ENCODE measurements around the gene FSD1L. TPM values are rescaled to one million over a fixed set of nuclear protein-coding genes. Genes with fewer than 3 reads are reported as not detected.

Gene FSD1L
- total RNA-seq, 1 donor from 2014 or later = 3.4 TPM

DNA sequence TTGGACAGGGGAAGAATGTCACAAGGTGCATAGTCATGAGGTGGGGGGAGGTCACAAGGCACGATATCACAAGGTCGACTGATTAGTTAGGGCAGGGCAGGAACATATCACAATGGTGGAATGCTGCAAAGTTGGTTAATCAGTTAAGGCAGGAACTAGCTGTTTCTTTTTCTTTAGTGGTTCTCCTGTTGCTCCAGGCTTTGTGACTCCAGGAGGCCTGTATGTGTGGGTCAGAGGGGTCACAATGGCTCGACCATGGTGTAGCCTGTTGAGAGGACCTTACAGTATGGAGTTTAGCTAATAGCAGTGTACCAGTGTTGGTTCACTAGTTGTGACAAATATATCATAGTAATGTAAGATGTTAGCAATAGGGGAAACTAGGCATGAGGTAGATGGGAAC is 12.4 kb upstream of the FSD1L start:
- DNase-seq (ENCODE audit: low read depth, low spot score) = no peak

DNA sequence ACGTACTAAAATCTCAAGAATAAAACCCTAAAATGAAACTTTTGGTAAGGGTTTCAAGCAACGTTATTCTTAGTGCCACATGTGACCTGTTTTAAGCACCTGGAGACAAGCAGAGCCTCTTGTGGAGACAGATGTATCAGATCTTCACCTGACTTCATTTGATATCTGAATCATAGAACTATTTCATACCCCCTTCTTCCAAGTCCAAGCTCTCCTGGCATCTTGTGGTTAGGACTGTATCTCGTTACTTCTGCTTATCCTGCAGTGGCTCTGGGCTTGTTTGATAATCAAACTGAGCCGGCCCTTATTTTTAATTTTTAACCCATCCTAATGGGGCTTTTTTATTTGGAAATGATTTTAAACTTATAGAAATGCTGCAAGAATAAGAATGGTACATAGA is 11.1 kb upstream of the FSD1L start:
- no peak for DNase-seq (ENCODE audit: low read depth, low spot score)

- DNase-seq (ENCODE audit: low read depth, low spot score) = no peak
Measured at GRCh38 chr9:105437704-105438103, 10.1 kb upstream of the FSD1L start.

DNA sequence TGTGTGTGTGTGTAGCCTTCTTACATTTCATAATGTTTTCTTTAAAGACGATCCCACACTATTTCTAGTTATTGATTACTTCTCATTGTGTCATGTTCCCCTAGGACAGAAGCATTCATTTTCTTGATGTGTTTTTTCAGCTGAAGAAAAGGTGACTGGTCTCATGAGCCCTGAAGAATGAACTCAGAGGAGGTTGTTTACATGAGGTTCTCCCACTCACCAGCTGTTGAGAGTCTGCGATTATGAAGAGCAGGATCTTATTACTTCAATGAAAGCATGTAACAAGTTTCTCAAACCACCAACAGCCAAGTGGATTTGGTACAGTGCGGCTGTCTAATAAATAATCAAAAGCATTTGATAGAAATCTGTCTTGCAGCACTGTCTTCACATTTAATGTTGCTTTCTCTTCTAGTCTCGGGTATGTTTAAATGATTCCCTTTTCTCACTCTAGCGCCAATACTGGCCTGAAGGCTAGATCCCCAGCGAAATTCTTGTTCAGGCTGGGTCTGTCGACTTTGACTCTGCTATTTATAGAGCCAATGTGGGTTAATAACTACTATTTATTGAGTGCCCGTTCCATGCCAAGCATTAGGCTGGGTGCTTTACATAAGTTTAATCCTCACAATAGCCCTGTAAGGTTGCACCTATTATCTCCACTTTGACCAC is 9.6 kb upstream of the FSD1L start:
- no peak for DNase-seq (ENCODE audit: low read depth, low spot score)

GRCh38 chr9:105439428-105439827 is 8.4 kb upstream of the FSD1L start:
- DNase-seq (ENCODE audit: low read depth, low spot score) = no peak

DNA sequence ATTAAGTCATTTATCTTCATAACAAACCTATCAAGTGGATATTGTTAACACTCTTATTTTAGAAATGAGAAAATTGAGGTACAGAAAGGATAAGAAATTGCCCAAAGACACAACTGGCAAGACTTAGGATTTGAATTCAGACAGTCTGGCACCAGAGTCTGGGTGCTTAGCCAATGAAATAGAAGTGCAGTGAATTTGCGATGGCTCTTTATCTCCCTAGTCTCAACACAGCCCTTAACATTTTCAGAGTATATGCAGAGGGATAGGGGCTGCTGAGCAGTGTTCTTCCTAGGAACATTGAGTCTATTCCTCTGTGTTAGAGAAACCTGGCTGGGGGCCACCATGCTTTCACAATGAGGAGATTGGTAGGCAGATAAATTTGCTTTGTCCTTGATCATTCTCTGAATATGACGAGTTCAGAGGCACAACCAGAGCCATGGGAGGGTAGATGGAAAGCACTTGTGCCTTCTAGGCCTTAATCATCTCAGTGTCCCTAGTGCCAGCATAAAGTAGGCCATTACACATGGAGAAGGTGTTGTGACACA is 6.1 kb upstream of the FSD1L start:
- DNase-seq (ENCODE audit: low read depth, low spot score) = no peak

GRCh38 chr9:105443121-105443520 is 4.7 kb upstream of the FSD1L start:
- no peak for DNase-seq (ENCODE audit: low read depth, low spot score)

- DNase-seq (ENCODE audit: low read depth, low spot score) = no peak
Measured at GRCh38 chr9:105444130-105444529, 3.7 kb upstream of the FSD1L start.

- DNase-seq (ENCODE audit: low read depth, low spot score) = no peak
Measured at GRCh38 chr9:105445203-105445881, 2.5 kb upstream of the FSD1L start.

DNA sequence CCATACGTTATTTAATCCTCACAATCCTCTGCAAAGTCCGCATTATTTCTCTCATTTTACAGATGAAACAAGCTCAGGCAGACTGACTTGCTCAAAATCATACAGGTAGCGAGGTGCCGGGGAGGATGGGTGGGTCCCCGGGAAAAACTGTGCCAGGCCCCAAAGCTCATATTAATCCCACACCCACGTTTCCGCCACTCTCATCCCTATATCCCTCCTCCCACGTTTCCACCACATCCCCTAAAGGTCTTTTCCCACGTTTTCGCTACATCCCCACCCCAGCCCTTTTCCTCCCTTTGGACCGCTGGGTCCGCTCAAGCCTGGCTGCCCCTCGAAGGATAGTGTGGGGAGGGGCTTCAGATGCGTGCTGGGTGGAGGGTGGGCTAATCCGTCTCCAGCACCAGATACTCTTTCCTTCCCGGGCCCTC is 434 bp upstream of the FSD1L start:
- no peak for DNase-seq (ENCODE audit: low read depth, low spot score)

DNA sequence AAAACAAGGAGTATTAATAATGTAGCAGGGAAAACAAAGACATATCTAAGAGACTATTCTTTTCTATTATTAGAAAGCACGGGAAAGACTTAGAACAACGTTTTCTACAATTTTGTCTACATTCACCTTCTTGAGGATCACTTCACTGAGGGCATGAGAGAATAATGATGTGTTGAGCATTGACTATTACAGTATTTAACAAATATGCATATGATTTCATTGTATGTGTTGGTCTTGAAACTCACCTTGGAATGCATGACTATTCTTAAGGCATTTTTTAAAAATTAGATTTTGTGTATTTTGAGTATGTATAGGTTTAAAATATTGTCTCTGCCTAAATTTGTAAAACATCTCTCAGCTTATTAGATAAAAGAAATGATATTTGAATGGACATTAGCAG is 1.2 kb downstream of the FSD1L start:
- DNase-seq (ENCODE audit: low read depth, low spot score) = no peak

GRCh38 chr9:105452185-105452584 is 4.4 kb downstream of the FSD1L start:
- no peak for DNase-seq (ENCODE audit: low read depth, low spot score)

DNA sequence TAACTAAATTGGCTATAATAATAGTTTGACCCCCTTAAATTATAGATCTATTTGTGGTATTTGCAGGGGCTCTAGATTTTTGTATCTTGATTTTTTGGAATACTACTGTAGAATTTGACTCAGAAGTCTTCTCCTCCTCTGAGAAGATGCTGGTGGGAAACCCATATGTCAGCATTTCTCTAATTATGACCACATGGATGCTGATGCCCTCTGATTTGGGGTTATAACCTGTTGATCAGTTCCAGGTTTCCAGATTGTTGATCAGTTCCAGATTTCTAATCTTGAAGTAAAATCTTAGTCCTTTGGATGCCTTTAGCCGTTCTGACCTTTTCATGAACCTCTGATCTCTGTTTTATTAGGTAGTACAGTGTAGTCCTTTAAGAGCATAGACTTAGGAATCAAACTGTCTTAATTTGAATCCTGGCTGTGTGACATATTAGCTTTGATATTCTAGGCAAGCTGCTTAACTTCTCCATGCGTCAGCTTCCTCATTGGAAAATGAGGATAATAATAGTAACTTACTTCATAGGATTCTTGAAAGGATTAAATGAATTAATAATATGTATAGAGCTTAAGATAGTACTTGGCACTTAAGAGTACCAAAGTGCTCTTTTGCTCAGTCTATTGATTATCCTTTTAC is 8.1 kb downstream of the FSD1L start:
- DNase-seq (ENCODE audit: low read depth, low spot score) = no peak

GRCh38 chr9:105457560-105458294 is 9.9 kb downstream of the FSD1L start:
- DNase-seq (ENCODE audit: low read depth, low spot score) = no peak

- DNase-seq (ENCODE audit: low read depth, low spot score) = no peak
Measured at GRCh38 chr9:105458404-105458803, 10.6 kb downstream of the FSD1L start.

GRCh38 chr9:105459336-105459735 is 11.5 kb downstream of the FSD1L start:
- DNase-seq (ENCODE audit: low read depth, low spot score) = no peak

DNA sequence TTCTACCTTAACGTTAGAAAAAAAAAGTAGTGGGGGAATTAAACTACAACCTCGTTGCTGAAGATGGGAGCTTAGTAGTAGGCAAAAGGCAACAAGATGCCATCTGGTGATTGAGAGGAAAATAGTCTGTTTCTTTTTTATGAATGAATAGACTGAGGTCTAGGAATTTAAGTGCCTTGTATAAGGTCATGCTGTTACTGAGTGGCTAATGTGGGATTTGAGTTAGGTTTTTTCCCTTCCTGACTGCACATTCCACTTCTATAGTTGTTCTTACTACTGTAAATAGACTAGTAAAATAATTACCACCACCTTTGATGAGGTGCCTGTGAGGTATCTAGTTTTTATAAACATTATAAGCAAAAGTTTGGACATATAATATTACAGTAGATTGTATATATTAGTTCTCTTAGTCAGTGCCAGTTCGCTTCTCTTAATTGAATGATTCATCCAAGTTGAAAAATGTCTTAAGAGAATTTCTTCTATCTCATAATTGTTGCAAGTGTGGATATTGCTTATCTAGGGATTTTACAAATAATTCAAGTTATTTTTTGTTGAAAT is 19.1 kb downstream of the FSD1L start:
- no peak for DNase-seq (ENCODE audit: low read depth, low spot score)

GRCh38 chr9:105468875-105469274 is 21.0 kb downstream of the FSD1L start:
- DNase-seq (ENCODE audit: low read depth, low spot score) = no peak

GRCh38 chr9:105473221-105473620 is 25.4 kb downstream of the FSD1L start:
- no peak for DNase-seq (ENCODE audit: low read depth, low spot score)

DNA sequence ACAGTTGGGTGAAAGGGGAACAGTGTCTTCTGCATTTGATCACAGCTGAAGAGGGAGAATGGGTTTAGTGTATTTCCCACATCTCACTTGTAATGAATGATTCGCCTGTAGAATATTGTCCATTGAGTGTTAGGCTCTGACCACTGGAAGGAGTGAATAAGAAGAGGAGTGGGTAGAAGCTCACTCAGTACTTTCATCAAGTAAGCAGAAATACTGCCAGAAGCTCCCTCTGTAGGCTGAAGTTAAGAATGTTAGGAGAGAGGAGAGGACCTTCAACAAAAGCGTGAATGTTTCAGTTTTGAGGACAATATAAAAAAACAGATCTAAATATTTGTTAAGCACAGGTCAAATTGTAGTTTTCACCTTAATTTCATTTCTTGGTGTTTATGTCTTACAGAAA is 27.5 kb downstream of the FSD1L start:
- no peak for DNase-seq (ENCODE audit: low read depth, low spot score)

DNA sequence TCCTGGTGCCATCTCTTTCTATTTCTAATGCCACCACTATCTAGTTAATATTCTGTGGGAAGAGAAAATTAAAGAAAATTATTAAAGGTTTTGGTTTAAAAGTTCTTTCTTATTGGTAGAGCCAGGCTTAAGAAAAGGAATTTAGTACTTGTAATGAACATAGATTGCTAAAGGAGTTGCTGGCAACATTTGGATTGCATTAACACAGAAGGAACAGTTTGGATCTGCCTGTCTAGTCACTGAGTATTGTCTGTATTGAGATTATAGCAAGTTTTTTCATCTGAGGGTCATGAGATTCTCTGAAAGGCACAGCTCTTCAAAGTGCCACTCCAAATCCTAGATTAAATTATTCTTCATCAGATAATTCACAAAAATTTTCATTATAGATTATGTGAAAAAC is 32.0 kb downstream of the FSD1L start:
- no peak for DNase-seq (ENCODE audit: low read depth, low spot score)

- DNase-seq (ENCODE audit: low read depth, low spot score) = no peak
Measured at GRCh38 chr9:105483618-105484017, 35.8 kb downstream of the FSD1L start.
